Uterus (tissue), 2 donors: ENCODE measurements around the gene TGFBR3L.

ENCODE experiments used
- POLR2A ChIP-seq, 2 donors: fragments of 450-650 bp; IDR thresholded peaks; one replicate each; pipeline ENCODE4 v1.6.1; 2016; ENCODE audit warnings: antibody characterized with exemption in 2 of 2, mild to moderate bottlenecking in 1 of 2, moderate library complexity in 1 of 2
- TF ChIP-seq, protein P1 (sequence below), 4 experiments: fragments of 200-600 bp in 2 of 4; fragments of 450-650 bp in 2 of 4; sonication (generic) in 2 of 4; IDR thresholded peaks; one replicate each; pipeline ENCODE4 v1.5.1; 2016 to 2019; ENCODE audit warnings: antibody characterized with exemption in 4 of 4, mild to moderate bottlenecking in 2 of 4, moderate library complexity in 1 of 4

DNA sequence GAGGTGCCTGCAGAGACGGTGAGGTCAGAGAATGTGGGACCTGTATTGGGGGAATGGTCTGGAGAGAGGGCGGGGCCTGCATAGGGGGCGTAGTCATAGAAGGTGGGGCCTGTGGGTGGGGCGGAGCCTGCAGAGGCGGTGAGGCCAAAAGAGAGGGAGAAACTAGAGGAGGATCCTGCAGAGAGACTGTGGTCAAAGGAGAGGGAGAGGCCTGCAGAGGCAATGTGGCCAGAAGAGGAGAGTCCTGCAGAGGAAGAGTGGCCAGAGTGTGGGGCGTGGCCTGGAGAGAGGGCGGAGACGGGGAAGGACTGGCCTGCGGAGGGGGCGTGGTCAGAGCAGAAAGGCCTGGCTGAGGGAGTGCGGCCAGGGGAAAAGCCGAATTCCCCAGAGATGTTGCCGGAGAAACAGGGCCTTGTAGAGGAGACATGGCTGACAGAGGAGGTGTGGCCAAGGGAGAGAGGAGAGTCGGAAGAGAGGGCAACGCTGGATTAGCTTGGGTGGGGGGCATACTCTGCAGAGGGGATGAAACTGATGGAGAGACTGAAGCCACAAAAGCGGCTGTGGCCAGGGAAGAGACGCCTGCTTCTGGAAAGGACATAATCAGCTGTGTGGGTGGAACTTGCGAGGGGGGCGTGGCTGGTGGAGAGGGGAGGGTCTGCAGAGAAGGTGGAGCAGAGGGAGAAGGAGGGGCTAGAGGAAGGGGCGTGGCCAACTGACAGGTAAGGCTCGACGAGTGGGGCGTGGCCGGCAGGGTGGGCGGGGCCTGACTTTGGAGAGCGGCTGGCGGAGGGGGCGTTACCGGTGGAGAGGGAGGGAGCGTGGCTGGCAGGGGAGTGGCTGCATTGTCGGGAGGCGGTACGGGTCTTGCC lies 43.0 kb upstream of the TGFBR3L start:
- TF ChIP-seq, protein P1, sequence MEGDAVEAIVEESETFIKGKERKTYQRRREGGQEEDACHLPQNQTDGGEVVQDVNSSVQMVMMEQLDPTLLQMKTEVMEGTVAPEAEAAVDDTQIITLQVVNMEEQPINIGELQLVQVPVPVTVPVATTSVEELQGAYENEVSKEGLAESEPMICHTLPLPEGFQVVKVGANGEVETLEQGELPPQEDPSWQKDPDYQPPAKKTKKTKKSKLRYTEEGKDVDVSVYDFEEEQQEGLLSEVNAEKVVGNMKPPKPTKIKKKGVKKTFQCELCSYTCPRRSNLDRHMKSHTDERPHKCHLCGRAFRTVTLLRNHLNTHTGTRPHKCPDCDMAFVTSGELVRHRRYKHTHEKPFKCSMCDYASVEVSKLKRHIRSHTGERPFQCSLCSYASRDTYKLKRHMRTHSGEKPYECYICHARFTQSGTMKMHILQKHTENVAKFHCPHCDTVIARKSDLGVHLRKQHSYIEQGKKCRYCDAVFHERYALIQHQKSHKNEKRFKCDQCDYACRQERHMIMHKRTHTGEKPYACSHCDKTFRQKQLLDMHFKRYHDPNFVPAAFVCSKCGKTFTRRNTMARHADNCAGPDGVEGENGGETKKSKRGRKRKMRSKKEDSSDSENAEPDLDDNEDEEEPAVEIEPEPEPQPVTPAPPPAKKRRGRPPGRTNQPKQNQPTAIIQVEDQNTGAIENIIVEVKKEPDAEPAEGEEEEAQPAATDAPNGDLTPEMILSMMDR (IDR thresholded peaks at IDR 0.05), result no peak
- TF ChIP-seq POLR2A (IDR thresholded peaks at IDR 0.05), result peak in 1 of 2 donors; percentile 14
